H1 (cell line): ENCODE results near the gene AFAP1L1. TPM values are rescaled to one million over a fixed set of nuclear protein-coding genes. Genes with fewer than 3 reads are reported as not detected.

Experiments
- CTCF ChIA-PET: fragments of 300-600 bp; sonication (Branson Sonifier 250); formaldehyde crosslinking; loops from one replicate; lab custom pipeline; 2021; ENCODE audit not compliant: partially characterized antibody; lab: Charles Lee
- POLR2A ChIA-PET: fragments of 300-600 bp; sonication (Branson Sonifier 250); formaldehyde crosslinking; loops from one replicate; lab custom pipeline; 2021; ENCODE audit warnings: inconsistent platforms; ENCODE audit not compliant: partially characterized antibody; lab: Charles Lee
- DNase-seq, 2 experiments: peaks; one replicate each; pipeline versions ENCODE4 v3.0.0 to v3.0.0-alpha.2; 2010 to 2022; ENCODE audit warnings: low spot score in 2 of 2, low read depth in 1 of 2, mixed read lengths in 1 of 2
- FAIRE-seq: peaks from 2 replicates; lab custom pipeline; 2011; peaks lifted over from hg19 to GRCh38; lab: Jason Lieb, UNC
- H2AFZ ChIP-seq: 2 replicates; pipeline ENCODE4 v1.8.1; 2012; ENCODE audit warnings: low read length, inconsistent platforms
- H2AK5ac ChIP-seq: 2 replicates; pipeline ENCODE4 v1.6.1; 2013; ENCODE audit warnings: low read depth, low read length
- H2BK120ac ChIP-seq: replicated peaks from 2 replicates; pipeline ENCODE3; 2013; ENCODE audit warnings: low read depth, low read length, inconsistent platforms
- H2BK12ac ChIP-seq: 2 replicates; pipeline ENCODE4 v1.6.1; 2013; ENCODE audit warnings: low read depth, low read length
- H2BK15ac ChIP-seq: 2 replicates; pipeline ENCODE4 v1.6.1; 2013; ENCODE audit warnings: low read length
- H2BK20ac ChIP-seq: 2 replicates; pipeline ENCODE4 v1.6.1; 2013; ENCODE audit warnings: low read length
- H2BK5ac ChIP-seq: 2 replicates; pipeline ENCODE4 v1.6.1; 2013; ENCODE audit warnings: low read depth, low read length
- H3K14ac ChIP-seq: 2 replicates; pipeline ENCODE4 v1.6.1; 2013; ENCODE audit warnings: inconsistent platforms; ENCODE audit not compliant: insufficient read length
- H3K18ac ChIP-seq: 2 replicates; pipeline ENCODE4 v1.6.1; 2013; ENCODE audit warnings: low read length; ENCODE audit errors: extremely low read depth
- H3K23ac ChIP-seq: 2 replicates; pipeline ENCODE4 v1.6.1; 2013; ENCODE audit warnings: inconsistent platforms; ENCODE audit not compliant: insufficient read length
- H3K23me2 ChIP-seq: 2 replicates; pipeline ENCODE4 v1.6.1; 2013; ENCODE audit warnings: low read depth, low read length
- H3K27ac ChIP-seq: 2 replicates; pipeline ENCODE4 v1.6.1; 2011; ENCODE audit warnings: low read depth, low read length, inconsistent platforms
- H3K27me3 ChIP-seq, 4 experiments: replicated peaks in 1 of 4; 1 replicate in 1 of 4; 2 replicates in 3 of 4; pipeline versions ENCODE4 v1.6.1 to v1.8.1; 2011 to 2013; ENCODE audit warnings: low read length in 3 of 4, mild to moderate bottlenecking in 3 of 4, inconsistent platforms in 2 of 4, mixed read lengths in 2 of 4, moderate library complexity in 1 of 4; ENCODE audit not compliant: control insufficient read depth in 3 of 4, insufficient read depth in 3 of 4; ENCODE audit errors: extremely low read depth in 1 of 4
- H3K36me3 ChIP-seq, 4 experiments: 2 replicates each; pipeline versions ENCODE4 v1.6.1 to v1.8.1; 2011 to 2013; ENCODE audit warnings: mild to moderate bottlenecking in 4 of 4, low read length in 3 of 4, moderate library complexity in 2 of 4, control low read depth in 1 of 4, inconsistent platforms in 1 of 4; ENCODE audit not compliant: insufficient read depth in 4 of 4, control insufficient read depth in 2 of 4
- H3K4ac ChIP-seq: replicated peaks from 2 replicates; pipeline ENCODE3; 2013; ENCODE audit warnings: low read length, low read depth, mixed read lengths, inconsistent platforms; ENCODE audit not compliant: insufficient read length
- H3K4me1 ChIP-seq, 4 experiments: replicated peaks in 1 of 4; 1 replicate in 1 of 4; 2 replicates in 3 of 4; pipeline versions ENCODE4 v1.6.1 to v1.8.1; 2011 to 2013; ENCODE audit warnings: low read length in 3 of 4, inconsistent platforms in 2 of 4, mixed read lengths in 1 of 4; ENCODE audit not compliant: insufficient read depth in 4 of 4, control insufficient read depth in 3 of 4
- H3K4me2 ChIP-seq, 2 experiments: 2 replicates each; pipeline versions ENCODE4 v1.6.1 to v1.8.1; 2011 to 2013; ENCODE audit warnings: low read depth in 2 of 2, low read length in 2 of 2, control low read depth in 1 of 2, inconsistent platforms in 1 of 2, mild to moderate bottlenecking in 1 of 2; ENCODE audit not compliant: insufficient read depth in 1 of 2
- H3K4me3 ChIP-seq, 4 experiments: fragments of 200-600, 300-600 bp in 1 of 4; sonication (generic), shearing (Covaris generic), sonication (Bioruptor Twin) in 1 of 4; 2 replicates each; pipeline versions ENCODE4 v1.5.1 to v1.8.1; 2011 to 2016; ENCODE audit warnings: low read length in 4 of 4, low read depth in 3 of 4, control low read depth in 2 of 4, inconsistent platforms in 2 of 4, mild to moderate bottlenecking in 2 of 4, mixed read lengths in 1 of 4, moderate library complexity in 1 of 4; ENCODE audit not compliant: insufficient read depth in 2 of 4; ENCODE audit errors: extremely low read depth in 1 of 4
- H3K56ac ChIP-seq: replicated peaks from 2 replicates; pipeline ENCODE3; 2013; ENCODE audit warnings: low read depth, mild to moderate bottlenecking, mixed read lengths, low read length, inconsistent platforms; ENCODE audit not compliant: insufficient read length
- H3K79me1 ChIP-seq: 2 replicates; pipeline ENCODE4 v1.6.1; 2013; ENCODE audit warnings: low read depth, low read length, control low read depth
- H3K79me2 ChIP-seq, 2 experiments: 2 replicates each; pipeline versions ENCODE4 v1.6.1 to v1.8.1; 2012 to 2013; ENCODE audit warnings: low read length in 2 of 2, mild to moderate bottlenecking in 2 of 2, inconsistent platforms in 1 of 2; ENCODE audit not compliant: insufficient read depth in 2 of 2, control insufficient read depth in 1 of 2
- H3K9ac ChIP-seq, 4 experiments: replicated peaks in 1 of 4; 1 replicate in 1 of 4; 2 replicates in 3 of 4; pipeline versions ENCODE4 v1.6.1 to v1.8.1; 2011 to 2013; ENCODE audit warnings: low read depth in 3 of 4, low read length in 3 of 4, control low read depth in 2 of 4, mild to moderate bottlenecking in 2 of 4, moderate library complexity in 2 of 4, inconsistent platforms in 1 of 4; ENCODE audit errors: extremely low read depth in 1 of 4
- H3K9me3 ChIP-seq, 2 experiments: 2 replicates each; pipeline versions ENCODE4 v1.6.1 to v1.8.1; 2012 to 2013; ENCODE audit warnings: mild to moderate bottlenecking in 2 of 2, moderate library complexity in 2 of 2, control low read depth in 1 of 2, inconsistent platforms in 1 of 2, low read depth in 1 of 2, low read length in 1 of 2, mixed read lengths in 1 of 2; ENCODE audit not compliant: insufficient read depth in 2 of 2
- H4K20me1 ChIP-seq, 2 experiments: replicated peaks in 1 of 2; 2 replicates each; pipeline versions ENCODE3 to v1.8.1; 2011 to 2013; ENCODE audit warnings: inconsistent platforms in 2 of 2, low read length in 2 of 2, mild to moderate bottlenecking in 1 of 2; ENCODE audit not compliant: insufficient read depth in 2 of 2, control insufficient read depth in 1 of 2
- H4K5ac ChIP-seq: 2 replicates; pipeline ENCODE4 v1.6.1; 2013; ENCODE audit warnings: low read length, low read depth, mixed read lengths, inconsistent platforms; ENCODE audit not compliant: insufficient read length
- H4K8ac ChIP-seq: 2 replicates; pipeline ENCODE4 v1.8.0; 2013; ENCODE audit warnings: mild to moderate bottlenecking, moderate library complexity, low read length, inconsistent platforms; ENCODE audit not compliant: insufficient read depth; ENCODE audit errors: extremely low read depth
- H4K91ac ChIP-seq: replicated peaks from 2 replicates; pipeline ENCODE3; 2013; ENCODE audit warnings: low read length, mixed read lengths, inconsistent platforms; ENCODE audit not compliant: insufficient read length
- CBX8 ChIP-seq: fragments of 300-800, 300-1000 bp; sonication (generic); IDR thresholded peaks from 2 replicates; pipeline ENCODE4 v1.7.1; 2016; ENCODE audit warnings: low read depth, low read length, borderline replicate concordance
- CHD2 ChIP-seq: IDR thresholded peaks from 2 replicates; pipeline ENCODE4 v1.6.1; 2012; ENCODE audit warnings: low read length, improper control_type of control experiment
- CTBP2 ChIP-seq: IDR thresholded peaks from 2 replicates; pipeline ENCODE4 v1.7.0; 2011; ENCODE audit warnings: borderline replicate concordance, mild to moderate bottlenecking, moderate library complexity, mixed read lengths, low read length; ENCODE audit not compliant: insufficient read depth, insufficient read length
- FOSL1 ChIP-seq: IDR thresholded peaks from 2 replicates; pipeline ENCODE4 v1.6.1; 2011; ENCODE audit warnings: mild to moderate bottlenecking, low read depth, low read length, moderate library complexity; ENCODE audit not compliant: insufficient read depth
- NRF1 ChIP-seq: IDR thresholded peaks from 2 replicates; pipeline ENCODE4 v1.6.1; 2011; ENCODE audit warnings: mild to moderate bottlenecking, low read depth, low read length, improper control_type of control experiment
- POU5F1 ChIP-seq: IDR thresholded peaks from 2 replicates; pipeline ENCODE4 v1.6.1; 2011; ENCODE audit warnings: low read depth, mild to moderate bottlenecking, low read length, moderate library complexity
- SIRT6 ChIP-seq: IDR thresholded peaks from one replicate; pipeline ENCODE4 v1.7.1; 2012; ENCODE audit warnings: low read length, inconsistent platforms
- SP1 ChIP-seq: IDR thresholded peaks from 2 replicates; pipeline ENCODE4 v1.6.1; 2011; ENCODE audit warnings: low read depth, low read length
- TAF1 ChIP-seq: IDR thresholded peaks from 2 replicates; pipeline ENCODE4 v1.6.1; 2011; ENCODE audit warnings: mild to moderate bottlenecking, low read depth, low read length
- TBP ChIP-seq: IDR thresholded peaks from 2 replicates; pipeline ENCODE4 v1.6.1; 2011; ENCODE audit warnings: low read depth, low read length, improper control_type of control experiment
- TCF12 ChIP-seq: IDR thresholded peaks from 2 replicates; pipeline ENCODE4 v1.6.1; 2011; ENCODE audit warnings: low read depth, mild to moderate bottlenecking, low read length
- YY1 ChIP-seq: IDR thresholded peaks from 2 replicates; pipeline ENCODE4 v1.6.1; 2011; ENCODE audit warnings: low read depth, mild to moderate bottlenecking, low read length
- WGBS, 2 experiments: shearing (Covaris generic) in 1 of 2; methylation state at CpG; one replicate each; pipeline versions ENCODE4 v1.1.6 to v1.1.7; 2013 to 2015; ENCODE audit warnings: low lambda C conversion rate in 2 of 2, mixed read lengths in 2 of 2, inconsistent platforms in 1 of 2, low coverage in 1 of 2, missing lambda C conversion rate in 1 of 2; ENCODE audit not compliant: insufficient replicate concordance in 2 of 2, insufficient coverage in 1 of 2, insufficient read length in 1 of 2; ENCODE audit errors: extremely low coverage in 1 of 2, missing lambda C conversion rate in 1 of 2; 5-methylcytosine and 5-hydroxymethylcytosine counted together
- polyA plus RNA-seq, 7 experiments: library from polyadenylated mRNA; depleted of rRNA in 3 of 7; stranded (reverse) in 5 of 7; unstranded in 2 of 7; fragments of >200 nt in 5 of 7; fragments of 200-250 nt in 2 of 7; gene quantifications; 1 replicate in 5 of 7; 2 replicates in 1 of 7; 4 replicates in 1 of 7; pipeline versions ENCODE4 v1.2.1 to v1.2.3, GENCODE V29; 2011 to 2013; ENCODE audit warnings: missing spikeins in 2 of 7, mixed read lengths in 2 of 7
- total RNA-seq: library from RNA; stranded (reverse); fragmentation: NEBNext Ultra II Directional; extraction: Animal tissue kit (Norgen Biotek cat#: 25700); gene quantifications from 2 replicates; pipeline ENCODE4 v1.2.1, GENCODE V29; 2021
- TF ChIP-seq, protein P1 (sequence below): IDR thresholded peaks from 2 replicates; pipeline ENCODE4 v1.6.1; 2012; ENCODE audit warnings: inconsistent platforms
- TF ChIP-seq, protein P2 (sequence below): IDR thresholded peaks from 2 replicates; pipeline ENCODE4 v1.6.1; 2012; ENCODE audit warnings: low read length, inconsistent platforms

AFAP1L1 gene
- total and polyA plus RNA-seq, 2 of the 8 experiments (the other 6 are each of a cell fraction or from before 2014, with no cell fraction given) = 0.79 to 4.7 TPM

DNA sequence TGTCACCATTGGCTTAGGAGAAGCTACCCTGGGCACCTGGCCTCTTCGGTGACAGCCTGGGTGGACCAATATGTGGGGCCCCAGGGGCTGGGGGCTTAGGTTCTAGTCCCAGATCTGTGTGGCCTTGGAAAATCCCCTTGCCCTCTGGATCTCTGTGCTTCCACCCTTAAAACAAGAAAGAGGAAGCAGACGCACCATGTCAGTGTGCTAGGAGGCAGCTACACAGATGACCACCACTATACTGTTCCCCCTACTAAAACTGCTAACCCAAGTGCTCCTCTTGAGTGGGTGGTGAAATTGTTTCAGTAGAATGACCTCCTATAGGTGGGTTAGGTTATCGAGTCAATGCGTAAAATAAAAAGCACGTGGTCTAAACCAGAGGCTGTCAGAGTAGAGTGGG, 31.0 kb downstream of the AFAP1L1 start:
- no peak overlapping the region for H2BK5ac ChIP-seq
- ChIA-PET POLR2A (no interaction called here), CTCF (interaction anchor here (0.9 to 2.5 kb wide), 6 partner anchors 9 to 249 kb away, joined by 3 to 10 read pairs (median 6); no protein-coding TSS in a partner anchor)
- 89% methylated on average over 5 of the region's 5 CpGs; no CpG with 5 or more reads in 1 of the 2 experiments for WGBS, 2 experiments
- no peak for FAIRE-seq
- no peak overlapping the region for H2BK20ac ChIP-seq
- no peak overlapping the region for H3K14ac ChIP-seq
- no peak overlapping the region for H4K5ac ChIP-seq
- no peak overlapping the region for H2BK120ac ChIP-seq
- H3K4me1 ChIP-seq = no peaks in the 10 kb centered on the region; a peak in 1 of 7 replicates
- no peak overlapping the region for H3K18ac ChIP-seq
- H3K4me3 ChIP-seq = no peak overlapping the region
- no peaks in the 10 kb centered on the region for H4K20me1 ChIP-seq
- no peaks in the 10 kb centered on the region; the same call in 1 of the 2 replicates for H3K23me2 ChIP-seq
- H3K27ac ChIP-seq = no peak overlapping the region
- H4K91ac ChIP-seq = no peak overlapping the region
- H3K9me3 ChIP-seq = no peaks in the 10 kb centered on the region
- H3K27me3 ChIP-seq = no peaks in the 10 kb centered on the region
- H2AK5ac ChIP-seq = no peak overlapping the region
- no peak overlapping the region for H2BK15ac ChIP-seq
- no peak overlapping the region for H3K4me2 ChIP-seq
- H3K4ac ChIP-seq = no peak overlapping the region
- no peak overlapping the region for H2AFZ ChIP-seq
- no peak overlapping the region for H3K23ac ChIP-seq
- H3K9ac ChIP-seq = no peak overlapping the region
- H3K36me3 ChIP-seq = no peaks in the 10 kb centered on the region
- H3K56ac ChIP-seq = no peak overlapping the region
- H2BK12ac ChIP-seq = no peak overlapping the region
- no peak overlapping the region for H4K8ac ChIP-seq
- no peak for DNase-seq
- H3K79me2 ChIP-seq = no peaks in the 10 kb centered on the region
- H3K79me1 ChIP-seq = no peaks in the 10 kb centered on the region
- TF ChIP-seq POU5F1 (no peak), TCF12 (no peak), CHD2 (no peak), CBX8 (no peak), CTBP2 (no peak), TBP (no peak), SP1 (no peak), YY1 (no peak), TAF1 (no peak), SIRT6 (no peak), FOSL1 (no peak), NRF1 (no peak)
- TF ChIP-seq, protein P1, sequence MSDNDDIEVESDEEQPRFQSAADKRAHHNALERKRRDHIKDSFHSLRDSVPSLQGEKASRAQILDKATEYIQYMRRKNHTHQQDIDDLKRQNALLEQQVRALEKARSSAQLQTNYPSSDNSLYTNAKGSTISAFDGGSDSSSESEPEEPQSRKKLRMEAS = no peak
- TF ChIP-seq, protein P2, sequence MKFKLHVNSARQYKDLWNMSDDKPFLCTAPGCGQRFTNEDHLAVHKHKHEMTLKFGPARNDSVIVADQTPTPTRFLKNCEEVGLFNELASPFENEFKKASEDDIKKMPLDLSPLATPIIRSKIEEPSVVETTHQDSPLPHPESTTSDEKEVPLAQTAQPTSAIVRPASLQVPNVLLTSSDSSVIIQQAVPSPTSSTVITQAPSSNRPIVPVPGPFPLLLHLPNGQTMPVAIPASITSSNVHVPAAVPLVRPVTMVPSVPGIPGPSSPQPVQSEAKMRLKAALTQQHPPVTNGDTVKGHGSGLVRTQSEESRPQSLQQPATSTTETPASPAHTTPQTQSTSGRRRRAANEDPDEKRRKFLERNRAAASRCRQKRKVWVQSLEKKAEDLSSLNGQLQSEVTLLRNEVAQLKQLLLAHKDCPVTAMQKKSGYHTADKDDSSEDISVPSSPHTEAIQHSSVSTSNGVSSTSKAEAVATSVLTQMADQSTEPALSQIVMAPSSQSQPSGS = no peak
